ENCODE data around the gene ACP1.
A peak's percentile ranks its signal among the peaks of the same experiment; 100 is the strongest.

ACP1 gene

DNA sequence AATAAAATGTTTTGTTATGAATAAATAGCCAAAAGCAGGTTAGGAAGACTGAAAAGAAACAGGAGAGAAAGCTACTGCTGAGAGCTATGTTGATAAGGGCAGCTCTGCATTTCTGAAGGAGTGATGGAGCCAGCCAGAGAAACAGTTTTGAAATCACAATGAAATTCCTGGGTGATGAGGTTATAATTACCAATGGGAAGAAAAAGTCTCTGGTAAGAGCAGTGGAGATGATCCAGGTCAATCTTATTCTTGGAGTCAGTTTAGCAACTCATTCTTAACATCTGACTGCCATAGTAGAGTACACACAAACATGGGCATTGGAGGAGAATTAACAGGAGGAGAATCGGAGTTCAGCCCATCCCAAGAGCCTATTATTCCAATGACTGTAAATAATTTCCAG, 20.8 kb downstream of the ACP1 start:
- Histone ChIP-seq H3K27ac (replicated peaks; ENCODE audit: low read length) (no peak overlapping the region), H3K4me2 (ENCODE audit: insufficient read depth, low read length, poor library complexity, severe bottlenecking) (no peak overlapping the region), H3K27me3 (ENCODE audit: control insufficient read depth in 3 of 3, insufficient read depth in 3 of 3, low read depth in 1 of 3, low read length in 3 of 3) (peaks cover 0 to 49% (median 16%) of the 10 kb centered on the region in 3 experiments), H2AK5ac (ENCODE audit: low read depth, low read length) (no peak overlapping the region), H3K4me1 (ENCODE audit: control insufficient read depth in 2 of 2, insufficient read depth in 1 of 2, low read depth in 1 of 2, low read length in 2 of 2) (peaks cover 14 to 32% of the 10 kb centered on the region in 2 donors), H2BK15ac (ENCODE audit: low read length) (no peak overlapping the region), H2BK5ac (ENCODE audit: low read length) (no peak overlapping the region), H3K4ac (ENCODE audit: low read length) (no peak overlapping the region), H3K23ac (ENCODE audit: low read depth, low read length, poor library complexity) (no peak overlapping the region), H4K8ac (ENCODE audit: low read depth, low read length) (no peak overlapping the region), H3K9ac (ENCODE audit: low read depth, low read length, poor library complexity) (no peak overlapping the region), H3K14ac (ENCODE audit: low read length) (no peak overlapping the region), H3K36me3 (replicated peaks in 1 of 2; ENCODE audit: control insufficient read depth in 2 of 2, insufficient read depth in 2 of 2, low read length in 2 of 2) (peaks cover 9 to 56% of the 10 kb centered on the region in 2 donors), H2BK12ac (ENCODE audit: low read length) (no peak overlapping the region), H3K4me3 (ENCODE audit: low read length in 2 of 2) (no peak overlapping the region), H3K18ac (ENCODE audit: low read length) (no peak overlapping the region), H3K79me1 (ENCODE audit: low read depth, low read length) (peaks cover 2% of the 10 kb centered on the region), H3K9me3 (replicated peaks in 1 of 2; ENCODE audit: control insufficient read depth in 2 of 2, insufficient read depth in 1 of 2, low read depth in 1 of 2, low read length in 2 of 2) (no peaks in the 10 kb centered on the region), H4K91ac (ENCODE audit: low read depth, low read length, poor library complexity) (no peak overlapping the region), H2AFZ (ENCODE audit: low read length) (no peak overlapping the region), H2BK120ac (ENCODE audit: low read depth, low read length) (no peak overlapping the region)
- DNase-seq (ENCODE audit: low spot score), result no peak
- no CpG with 5 or more reads among the region's 1 CpG for WGBS, 2 donors (ENCODE audit: extremely low coverage in 2 of 2, insufficient read length in 2 of 2, insufficient replicate concordance in 1 of 2)

DNA sequence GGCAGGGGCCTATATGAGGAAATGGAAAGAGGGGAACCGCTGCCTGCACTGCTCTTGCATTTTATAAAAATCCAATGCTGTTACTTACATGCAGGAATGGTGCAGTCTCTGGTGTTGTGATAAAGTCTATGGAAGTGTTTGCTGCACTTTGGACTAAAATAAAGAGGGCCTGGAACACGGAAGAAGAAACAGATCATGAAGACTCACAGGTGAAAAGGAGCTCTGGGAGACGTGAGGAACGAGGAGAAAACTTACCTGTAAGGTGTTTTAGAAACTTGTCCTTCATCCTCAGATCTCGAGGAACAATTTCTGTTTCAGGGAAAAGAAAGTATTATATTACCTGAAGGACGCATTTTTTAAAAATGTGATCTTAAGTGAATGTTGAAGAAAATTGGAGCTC, 21.3 kb downstream of the ACP1 start:
- Histone ChIP-seq H3K14ac (ENCODE audit: low read length) (no peak overlapping the region), H3K4me2 (ENCODE audit: insufficient read depth, low read length, poor library complexity, severe bottlenecking) (no peak overlapping the region), H3K79me1 (ENCODE audit: low read depth, low read length) (peaks cover 2% of the 10 kb centered on the region), H2AK5ac (ENCODE audit: low read depth, low read length) (no peak overlapping the region), H3K9ac (ENCODE audit: low read depth, low read length, poor library complexity) (no peak overlapping the region), H2BK12ac (ENCODE audit: low read length) (no peak overlapping the region), H2AFZ (ENCODE audit: low read length) (no peak overlapping the region), H4K8ac (ENCODE audit: low read depth, low read length) (no peak overlapping the region), H3K27me3 (ENCODE audit: control insufficient read depth in 3 of 3, insufficient read depth in 3 of 3, low read depth in 1 of 3, low read length in 3 of 3) (peaks cover 0 to 52% (median 16%) of the 10 kb centered on the region in 3 experiments), H3K27ac (replicated peaks; ENCODE audit: low read length) (no peak overlapping the region), H4K91ac (ENCODE audit: low read depth, low read length, poor library complexity) (no peak overlapping the region), H3K4me1 (ENCODE audit: control insufficient read depth in 2 of 2, insufficient read depth in 1 of 2, low read depth in 1 of 2, low read length in 2 of 2) (peaks cover 14 to 27% of the 10 kb centered on the region in 2 donors), H3K4me3 (ENCODE audit: low read length in 2 of 2) (no peak overlapping the region), H3K36me3 (replicated peaks in 1 of 2; ENCODE audit: control insufficient read depth in 2 of 2, insufficient read depth in 2 of 2, low read length in 2 of 2) (peaks cover 6 to 51% of the 10 kb centered on the region in 2 donors), H3K9me3 (replicated peaks in 1 of 2; ENCODE audit: control insufficient read depth in 2 of 2, insufficient read depth in 1 of 2, low read depth in 1 of 2, low read length in 2 of 2) (no peaks in the 10 kb centered on the region), H3K4ac (ENCODE audit: low read length) (no peak overlapping the region), H2BK15ac (ENCODE audit: low read length) (no peak overlapping the region), H2BK120ac (ENCODE audit: low read depth, low read length) (no peak overlapping the region), H3K23ac (ENCODE audit: low read depth, low read length, poor library complexity) (no peak overlapping the region), H3K18ac (ENCODE audit: low read length) (no peak overlapping the region), H2BK5ac (ENCODE audit: low read length) (no peak overlapping the region)
- DNase-seq (ENCODE audit: low spot score), result no peak
- WGBS, 2 donors (ENCODE audit: extremely low coverage in 2 of 2, insufficient read length in 2 of 2, insufficient replicate concordance in 1 of 2), result no CpG with 5 or more reads among the region's 6 CpGs

DNA sequence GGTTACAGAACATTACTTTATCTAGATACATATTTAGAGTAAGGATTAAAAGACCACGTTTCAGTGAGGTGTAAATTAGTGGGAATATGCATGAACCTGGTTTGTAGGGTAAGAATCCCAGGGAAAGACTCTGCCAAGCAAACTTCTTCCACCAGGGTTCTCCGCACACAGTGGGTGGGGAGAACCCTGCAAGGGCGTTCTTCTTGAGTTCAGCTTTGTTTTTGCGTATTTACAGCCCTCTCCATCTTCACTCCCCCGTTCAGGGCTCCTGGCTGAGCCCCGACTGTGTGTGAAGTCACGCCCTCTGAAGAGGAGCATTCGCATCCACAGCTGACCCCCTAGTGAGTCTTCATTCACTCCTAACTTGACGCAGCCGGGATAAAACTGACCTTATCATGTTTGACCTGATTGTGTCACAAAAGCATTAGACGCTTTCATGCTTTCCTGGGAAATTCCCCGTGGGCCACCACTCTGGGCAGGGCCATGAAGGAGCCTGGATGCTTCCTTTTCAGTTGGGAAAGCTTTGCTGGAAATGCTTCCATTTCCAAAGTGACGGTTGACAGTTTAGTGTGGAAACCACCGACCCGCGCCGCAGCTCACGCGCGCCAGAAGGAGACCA, 22.1 kb downstream of the ACP1 start:
- Histone ChIP-seq H3K36me3 (replicated peaks in 1 of 2; ENCODE audit: control insufficient read depth in 2 of 2, insufficient read depth in 2 of 2, low read length in 2 of 2) (peaks cover 4 to 43% of the 10 kb centered on the region in 2 donors), H3K79me1 (ENCODE audit: low read depth, low read length) (peaks cover 2% of the 10 kb centered on the region), H2BK120ac (ENCODE audit: low read depth, low read length) (no peak overlapping the region), H3K18ac (ENCODE audit: low read length) (no peak overlapping the region), H3K4me1 (ENCODE audit: control insufficient read depth in 2 of 2, insufficient read depth in 1 of 2, low read depth in 1 of 2, low read length in 2 of 2) (peaks cover 14 to 21% of the 10 kb centered on the region in 2 donors), H3K4me3 (ENCODE audit: low read length in 2 of 2) (peak overlapping the region in 1 of 2 donors; percentile 45), H3K4ac (ENCODE audit: low read length) (no peak overlapping the region), H2BK15ac (ENCODE audit: low read length) (no peak overlapping the region), H3K14ac (ENCODE audit: low read length) (no peak overlapping the region), H2AK5ac (ENCODE audit: low read depth, low read length) (no peak overlapping the region), H4K8ac (ENCODE audit: low read depth, low read length) (no peak overlapping the region), H3K27me3 (ENCODE audit: control insufficient read depth in 3 of 3, insufficient read depth in 3 of 3, low read depth in 1 of 3, low read length in 3 of 3) (peaks cover 0 to 52% (median 16%) of the 10 kb centered on the region in 3 experiments), H3K4me2 (ENCODE audit: insufficient read depth, low read length, poor library complexity, severe bottlenecking) (peak overlapping the region; percentile 38), H2AFZ (ENCODE audit: low read length) (peak overlapping the region; percentile 90), H4K91ac (ENCODE audit: low read depth, low read length, poor library complexity) (no peak overlapping the region), H3K23ac (ENCODE audit: low read depth, low read length, poor library complexity) (no peak overlapping the region), H2BK12ac (ENCODE audit: low read length) (no peak overlapping the region), H3K27ac (replicated peaks; ENCODE audit: low read length) (no peak overlapping the region), H3K9me3 (replicated peaks in 1 of 2; ENCODE audit: control insufficient read depth in 2 of 2, insufficient read depth in 1 of 2, low read depth in 1 of 2, low read length in 2 of 2) (no peaks in the 10 kb centered on the region), H2BK5ac (ENCODE audit: low read length) (no peak overlapping the region), H3K9ac (ENCODE audit: low read depth, low read length, poor library complexity) (no peak overlapping the region)
- no CpG with 5 or more reads among the region's 20 CpGs for WGBS, 2 donors (ENCODE audit: extremely low coverage in 2 of 2, insufficient read length in 2 of 2, insufficient replicate concordance in 1 of 2)
- DNase-seq (ENCODE audit: low spot score), result no peak

DNA sequence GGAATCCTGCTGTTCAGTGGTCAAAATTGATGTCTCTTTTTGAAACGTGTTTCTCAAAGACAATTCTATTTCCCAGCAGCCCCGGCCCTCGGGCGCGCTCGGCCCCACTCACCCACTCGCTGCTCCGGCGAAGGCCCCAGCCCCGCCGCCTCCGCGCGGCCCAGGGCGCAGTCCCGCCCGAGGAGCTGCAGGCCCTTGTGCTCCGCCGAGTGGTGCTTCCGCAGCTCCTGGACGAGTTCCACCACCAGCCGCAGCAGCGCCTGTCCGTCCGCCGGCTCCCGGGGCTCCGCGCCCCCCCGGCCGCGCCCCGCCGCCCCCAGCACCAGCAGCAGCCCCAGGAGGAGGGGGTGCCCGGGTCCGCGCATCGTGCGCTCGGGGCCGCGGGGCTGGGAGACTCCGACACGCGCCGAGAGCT, 22.7 kb downstream of the ACP1 start:
- DNase-seq (ENCODE audit: low spot score), result no peak
- Histone ChIP-seq H2BK12ac (ENCODE audit: low read length) (no peak overlapping the region), H2AK5ac (ENCODE audit: low read depth, low read length) (no peak overlapping the region), H2BK15ac (ENCODE audit: low read length) (no peak overlapping the region), H3K4me3 (ENCODE audit: low read length in 2 of 2) (peak overlapping the region; percentile 45 to 51), H3K36me3 (replicated peaks in 1 of 2; ENCODE audit: control insufficient read depth in 2 of 2, insufficient read depth in 2 of 2, low read length in 2 of 2) (peaks cover 0 to 37% of the 10 kb centered on the region in 2 donors), H4K8ac (ENCODE audit: low read depth, low read length) (no peak overlapping the region), H3K4ac (ENCODE audit: low read length) (no peak overlapping the region), H3K79me1 (ENCODE audit: low read depth, low read length) (peaks cover 2% of the 10 kb centered on the region), H3K4me2 (ENCODE audit: insufficient read depth, low read length, poor library complexity, severe bottlenecking) (peak overlapping the region; percentile 68), H3K27ac (replicated peaks; ENCODE audit: low read length) (no peak overlapping the region), H2AFZ (ENCODE audit: low read length) (peak overlapping the region; percentile 90), H3K9ac (ENCODE audit: low read depth, low read length, poor library complexity) (peak overlapping the region; percentile 16), H3K4me1 (ENCODE audit: control insufficient read depth in 2 of 2, insufficient read depth in 1 of 2, low read depth in 1 of 2, low read length in 2 of 2) (peaks cover 14 to 16% of the 10 kb centered on the region in 2 donors), H4K91ac (ENCODE audit: low read depth, low read length, poor library complexity) (no peak overlapping the region), H3K14ac (ENCODE audit: low read length) (no peak overlapping the region), H3K23ac (ENCODE audit: low read depth, low read length, poor library complexity) (no peak overlapping the region), H3K27me3 (ENCODE audit: control insufficient read depth in 3 of 3, insufficient read depth in 3 of 3, low read depth in 1 of 3, low read length in 3 of 3) (peaks cover 0 to 52% (median 16%) of the 10 kb centered on the region in 3 experiments), H2BK5ac (ENCODE audit: low read length) (no peak overlapping the region), H3K18ac (ENCODE audit: low read length) (no peak overlapping the region), H2BK120ac (ENCODE audit: low read depth, low read length) (no peak overlapping the region), H3K9me3 (replicated peaks in 1 of 2; ENCODE audit: control insufficient read depth in 2 of 2, insufficient read depth in 1 of 2, low read depth in 1 of 2, low read length in 2 of 2) (no peaks in the 10 kb centered on the region)
- no CpG with 5 or more reads among the region's 46 CpGs for WGBS, 2 donors (ENCODE audit: extremely low coverage in 2 of 2, insufficient read length in 2 of 2, insufficient replicate concordance in 1 of 2)
